ENCODE data around the gene SPOCK1.

DNA sequence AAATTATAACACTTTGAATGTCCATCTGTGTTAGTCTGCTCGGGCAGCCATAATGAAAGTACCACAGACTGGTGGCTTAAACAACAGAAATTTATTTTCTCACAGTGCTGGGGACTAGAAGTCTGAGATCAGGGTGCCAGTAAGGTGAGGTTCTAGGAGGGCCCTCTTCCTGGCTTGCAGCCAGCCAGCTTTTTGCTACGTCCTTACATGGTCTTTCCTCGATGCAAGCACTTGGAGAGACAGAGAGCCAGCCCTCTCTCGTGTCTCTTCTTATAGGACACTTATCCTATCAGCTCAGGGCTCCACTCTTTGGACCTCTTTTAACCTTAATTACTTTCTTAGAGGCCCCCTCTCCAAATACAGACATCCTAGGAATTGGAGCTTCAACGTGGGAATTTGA lies 351.8 kb downstream of the SPOCK1 start:
- TF ChIP-seq EZH2 (IDR thresholded peaks at IDR 0.05) (no peak), POLR2AphosphoS5 (IDR thresholded peaks at IDR 0.05; ENCODE audit: borderline replicate concordance, low read depth, low read length) (no peak), FOXP2 (optimal IDR thresholded peaks at IDR 0.05; ENCODE audit: control extremely low read depth, extremely low read length, insufficient read depth) (no peak)

All from SK-N-MC (cell line).